AG04449 (cell line): Measurements from ENCODE around the gene FOXP1.

Source experiments
- CTCF ChIA-PET: fragments of 350-600 bp; formaldehyde crosslinking; extraction: SDS; loops from one replicate; lab custom pipeline; 2021; ENCODE audit warnings: antibody characterized with exemption; lab: Yijun Ruan, JAX
- POLR2A ChIA-PET: fragments of 400-600, 350-600 bp; formaldehyde crosslinking; extraction: SDS; loops from one replicate; lab custom pipeline; 2020; ENCODE audit warnings: antibody characterized with exemption, inconsistent platforms; lab: Yijun Ruan, JAX
- DNase-seq: peaks from one replicate; pipeline ENCODE4 v3.0.0-alpha.2; 2010; ENCODE audit warnings: low read depth, low spot score
- H3K4me3 ChIP-seq: 2 replicates; pipeline ENCODE4 v1.5.1; 2011; ENCODE audit warnings: low read depth, mild to moderate bottlenecking, control low read depth, low read length
- CTCF ChIP-seq: IDR thresholded peaks from one replicate; pipeline ENCODE4 v1.5.1; 2011; ENCODE audit warnings: mild to moderate bottlenecking, moderate library complexity, low read length, control low read depth, inconsistent platforms; ENCODE audit not compliant: insufficient read depth; ENCODE audit errors: missing control alignments

FOXP1 gene

GRCh38 chr3:71177375-71177774, 406.2 kb downstream of the FOXP1 start:
- no peak overlapping the region for H3K4me3 ChIP-seq
- no peak for DNase-seq
- ChIA-PET POLR2A (interaction anchor here (0.6 kb wide), 1 partner anchor 74 kb away, joined by 3 read pairs; no protein-coding TSS in a partner anchor), CTCF (no interaction called here)
- TF ChIP-seq CTCF, result no peak

GRCh38 chr3:71176366-71176765, 407.2 kb downstream of the FOXP1 start:
- ChIA-PET CTCF (interaction anchor here (0.9 kb wide), 1 partner anchor 409 kb away, joined by 4 read pairs; no protein-coding TSS in a partner anchor), POLR2A (no interaction called here)
- DNase-seq, result no peak
- H3K4me3 ChIP-seq, result no peak overlapping the region
- TF ChIP-seq CTCF, result no peak

GRCh38 chr3:71175691-71176365, 407.7 kb downstream of the FOXP1 start:
- no peak overlapping the region for H3K4me3 ChIP-seq
- no peak for TF ChIP-seq CTCF
- no peak for DNase-seq
- ChIA-PET POLR2A (no interaction called here), CTCF (interaction anchor here (0.9 kb wide), 1 partner anchor 409 kb away, joined by 4 read pairs; no protein-coding TSS in a partner anchor)

GRCh38 chr3:71172951-71173350, 410.6 kb downstream of the FOXP1 start:
- H3K4me3 ChIP-seq, result no peak overlapping the region
- TF ChIP-seq CTCF, result no peak
- no peak for DNase-seq
- CTCF ChIA-PET, result interaction anchor here (1.4 kb wide), 1 partner anchor 11 kb away, joined by 8 read pairs; no protein-coding TSS in a partner anchor
- POLR2A ChIA-PET, result no interaction called here

GRCh38 chr3:71172189-71172588, 411.3 kb downstream of the FOXP1 start:
- POLR2A ChIA-PET, result no interaction called here
- TF ChIP-seq CTCF, result no peak
- no peak overlapping the region for H3K4me3 ChIP-seq
- DNase-seq, result no peak
- CTCF ChIA-PET, result no interaction called here

- TF ChIP-seq CTCF, result no peak
- H3K4me3 ChIP-seq, result no peak overlapping the region
- ChIA-PET CTCF (no interaction called here), POLR2A (no interaction called here)
- DNase-seq, result no peak
Measured at GRCh38 chr3:71171247-71171646, 412.3 kb downstream of the FOXP1 start.
